GM03348 (cell line): ENCODE results near the gene APLP2.

Experiments
- DNase-seq: peaks from one replicate; pipeline ENCODE4 v3.0.0; 2012; ENCODE audit warnings: low spot score

The APLP2 gene

GRCh38 chr11:130118636-130119387 lies 49.1 kb downstream of the APLP2 start:
- DNase-seq = no peak

DNA sequence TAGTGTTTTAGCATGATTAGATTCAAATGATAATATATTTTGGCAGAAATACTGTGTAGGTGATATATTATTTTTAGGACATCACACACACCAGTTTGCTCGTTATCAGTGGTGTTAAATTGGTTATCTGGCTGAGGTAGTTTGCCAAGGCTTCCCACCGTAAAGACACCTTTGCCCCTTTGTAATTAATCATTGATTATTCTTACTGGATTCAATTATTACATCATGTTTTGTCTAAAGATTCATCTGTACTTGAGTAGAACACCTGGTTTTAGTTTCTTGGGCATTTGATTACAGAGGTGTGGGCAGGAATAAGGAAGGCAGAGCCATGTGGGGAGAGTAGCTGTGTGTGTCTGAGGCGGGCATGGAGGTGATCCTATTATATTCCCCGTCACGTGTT lies 50.4 kb downstream of the APLP2 start:
- no peak for DNase-seq

DNA sequence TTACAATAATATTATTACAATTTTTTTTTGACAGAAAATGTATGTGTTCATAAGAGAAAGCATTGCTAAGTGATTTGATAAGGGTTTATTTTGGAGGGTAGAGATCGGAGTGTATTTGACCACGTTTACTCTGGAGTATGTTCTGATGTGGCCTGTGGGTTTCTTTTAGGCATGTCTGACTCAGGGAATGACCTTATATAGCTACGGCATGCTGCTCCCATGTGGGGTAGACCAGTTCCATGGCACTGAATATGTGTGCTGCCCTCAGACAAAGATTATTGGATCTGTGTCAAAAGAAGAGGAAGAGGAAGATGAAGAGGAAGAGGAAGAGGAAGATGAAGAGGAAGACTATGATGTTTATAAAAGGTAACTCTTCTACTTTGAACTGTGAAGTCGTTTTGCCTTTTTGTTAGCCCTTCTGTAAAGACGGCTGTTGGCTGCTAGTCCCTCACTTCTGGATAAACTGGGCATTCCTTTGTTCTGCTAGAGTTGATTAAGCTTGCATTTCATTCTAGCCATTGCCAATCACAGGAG lies 51.8 kb downstream of the APLP2 start:
- peak; percentile 65 for DNase-seq

DNA sequence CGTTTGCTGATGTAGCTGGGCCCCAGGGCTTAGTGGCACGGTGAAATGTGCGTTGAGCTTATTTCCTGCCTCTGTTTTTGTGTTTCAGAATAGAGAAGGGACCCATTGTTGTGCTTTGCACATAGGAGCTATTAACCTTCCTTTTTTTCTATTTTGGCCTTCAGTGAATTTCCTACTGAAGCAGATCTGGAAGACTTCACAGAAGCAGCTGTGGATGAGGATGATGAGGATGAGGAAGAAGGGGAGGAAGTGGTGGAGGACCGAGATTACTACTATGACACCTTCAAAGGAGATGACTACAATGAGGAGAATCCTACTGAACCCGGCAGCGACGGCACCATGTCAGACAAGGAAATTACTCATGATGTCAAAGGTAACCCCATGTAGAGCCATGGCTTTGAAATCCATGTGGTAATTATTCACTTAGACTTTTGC lies 52.5 kb downstream of the APLP2 start:
- DNase-seq = no peak

DNA sequence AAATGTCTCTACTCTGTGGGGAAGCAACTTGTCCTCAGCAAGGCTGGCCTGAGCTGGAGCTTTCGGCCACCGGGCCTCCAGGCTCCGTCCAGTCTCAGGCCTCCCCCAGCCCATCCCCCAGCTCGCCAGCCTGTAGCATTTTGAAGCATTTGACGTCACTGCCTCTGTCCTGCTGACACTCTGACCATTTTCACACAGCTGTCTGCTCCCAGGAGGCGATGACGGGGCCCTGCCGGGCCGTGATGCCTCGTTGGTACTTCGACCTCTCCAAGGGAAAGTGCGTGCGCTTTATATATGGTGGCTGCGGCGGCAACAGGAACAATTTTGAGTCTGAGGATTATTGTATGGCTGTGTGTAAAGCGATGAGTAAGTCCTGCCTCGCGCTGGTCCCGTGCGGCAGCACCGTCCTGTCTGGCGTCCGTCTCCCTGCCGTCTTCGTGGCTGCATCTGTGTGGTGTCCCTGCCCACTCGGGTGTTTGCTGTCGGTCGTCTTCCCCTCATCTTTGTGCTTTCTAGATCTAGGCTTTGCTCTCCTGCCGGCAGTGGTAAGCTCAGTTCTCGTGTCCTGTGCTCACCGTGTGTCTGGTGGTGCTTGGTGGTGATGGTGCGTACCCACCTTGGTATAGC lies 53.8 kb downstream of the APLP2 start:
- no peak for DNase-seq

- peak; percentile 87 for DNase-seq
These were observed 54.4 kb downstream of the APLP2 start for GRCh38 chr11:130124096-130124495.

- DNase-seq = no peak
These were observed 55.9 kb downstream of the APLP2 start for GRCh38 chr11:130125638-130126037.

DNA sequence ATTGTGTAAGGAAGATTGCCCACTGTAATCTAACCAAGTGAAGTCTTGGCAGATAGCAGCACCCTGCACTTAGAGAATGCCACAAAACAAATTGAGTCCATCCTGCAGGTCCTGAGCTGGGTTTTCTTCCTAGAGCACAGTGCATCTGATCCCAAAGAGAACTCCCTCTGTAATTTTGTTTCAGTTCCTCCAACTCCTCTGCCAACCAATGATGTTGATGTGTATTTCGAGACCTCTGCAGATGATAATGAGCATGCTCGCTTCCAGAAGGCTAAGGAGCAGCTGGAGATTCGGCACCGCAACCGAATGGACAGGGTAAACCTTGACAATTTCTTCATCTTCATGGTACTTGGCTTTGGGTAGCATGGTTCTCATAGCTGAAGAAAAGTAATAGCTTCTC lies 56.8 kb downstream of the APLP2 start:
- DNase-seq = no peak

GRCh38 chr11:130127509-130127908 lies 57.8 kb downstream of the APLP2 start:
- DNase-seq = no peak

- no peak for DNase-seq
These were observed 58.9 kb downstream of the APLP2 start for GRCh38 chr11:130128626-130129025.

DNA sequence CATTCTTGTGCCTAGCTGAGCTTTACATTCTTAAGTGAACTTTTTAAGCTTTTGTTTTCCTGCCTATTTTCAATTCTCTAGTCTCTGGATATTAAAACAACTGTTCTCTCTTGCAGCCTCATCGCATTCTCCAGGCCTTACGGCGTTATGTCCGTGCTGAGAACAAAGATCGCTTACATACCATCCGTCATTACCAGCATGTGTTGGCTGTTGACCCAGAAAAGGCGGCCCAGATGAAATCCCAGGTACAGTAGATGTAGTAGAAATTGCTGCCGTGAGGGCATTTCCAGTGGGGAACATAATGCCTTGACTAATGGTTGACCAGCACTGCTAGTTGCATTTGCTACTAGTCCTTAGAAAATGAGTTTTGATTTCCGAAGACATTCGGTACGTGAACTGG lies 60.2 kb downstream of the APLP2 start:
- no peak for DNase-seq

- peak; percentile 82 for DNase-seq
These were observed 62.5 kb downstream of the APLP2 start for GRCh38 chr11:130131961-130132850.

- DNase-seq = no peak
These were observed 64.0 kb downstream of the APLP2 start for GRCh38 chr11:130133716-130134115.

DNA sequence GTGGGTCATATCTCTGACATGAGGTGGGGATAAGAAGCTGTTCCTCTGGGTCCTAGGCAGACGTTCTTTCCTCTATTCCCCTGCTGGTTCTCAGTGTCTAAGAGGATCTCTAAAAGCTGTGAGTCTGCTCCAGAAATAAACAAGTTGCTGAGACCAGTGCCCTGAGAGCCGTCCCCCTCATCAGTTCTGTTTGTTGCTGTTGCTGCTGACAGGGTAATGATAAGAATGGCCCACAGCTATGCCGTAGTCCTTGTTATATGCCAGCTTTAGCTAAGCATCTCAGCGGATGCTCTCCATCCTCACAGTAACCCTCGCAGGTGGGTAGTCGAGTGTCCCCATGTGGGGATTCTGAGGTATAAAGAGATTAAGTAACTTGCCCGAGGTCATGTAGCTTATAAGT lies 66.4 kb downstream of the APLP2 start:
- no peak for DNase-seq

DNA sequence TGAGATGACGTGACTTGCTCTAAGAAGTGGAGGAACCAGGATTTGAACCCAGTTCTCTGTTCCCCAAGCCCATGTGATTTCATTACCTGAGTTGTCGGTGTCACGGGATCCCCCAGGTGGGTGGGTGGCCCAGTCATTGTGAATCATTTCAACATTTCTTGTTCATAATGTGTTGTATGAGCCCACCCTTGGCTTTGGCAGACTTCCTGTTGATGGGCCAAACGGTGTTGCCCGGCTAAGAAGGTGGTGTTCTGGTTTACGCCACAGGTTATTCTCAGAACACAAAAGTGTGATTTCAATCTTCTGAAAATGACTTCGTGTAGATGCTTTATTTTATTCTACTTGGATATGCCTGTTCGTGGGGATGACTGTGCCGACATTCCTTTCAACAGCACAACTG lies 68.3 kb downstream of the APLP2 start:
- DNase-seq = no peak

DNA sequence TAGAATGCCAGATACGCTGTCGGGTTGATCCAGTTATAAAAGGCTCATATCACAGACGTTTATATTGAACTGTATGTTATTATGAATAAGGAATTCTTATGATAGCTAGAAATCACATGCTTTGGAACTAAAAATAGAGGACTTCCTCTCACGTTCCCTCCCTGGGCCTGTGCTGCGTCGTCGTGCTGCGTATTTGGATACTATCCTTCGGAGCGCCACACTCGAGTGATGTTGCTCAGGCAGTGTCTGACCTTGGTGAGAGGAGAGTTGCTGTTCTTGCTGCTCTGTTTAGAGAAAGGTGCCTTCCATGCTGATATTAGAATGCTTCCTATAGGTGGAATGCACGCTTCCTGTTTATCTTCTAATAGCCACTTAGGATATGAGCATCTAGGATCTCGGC lies 69.7 kb downstream of the APLP2 start:
- DNase-seq = no peak

DNA sequence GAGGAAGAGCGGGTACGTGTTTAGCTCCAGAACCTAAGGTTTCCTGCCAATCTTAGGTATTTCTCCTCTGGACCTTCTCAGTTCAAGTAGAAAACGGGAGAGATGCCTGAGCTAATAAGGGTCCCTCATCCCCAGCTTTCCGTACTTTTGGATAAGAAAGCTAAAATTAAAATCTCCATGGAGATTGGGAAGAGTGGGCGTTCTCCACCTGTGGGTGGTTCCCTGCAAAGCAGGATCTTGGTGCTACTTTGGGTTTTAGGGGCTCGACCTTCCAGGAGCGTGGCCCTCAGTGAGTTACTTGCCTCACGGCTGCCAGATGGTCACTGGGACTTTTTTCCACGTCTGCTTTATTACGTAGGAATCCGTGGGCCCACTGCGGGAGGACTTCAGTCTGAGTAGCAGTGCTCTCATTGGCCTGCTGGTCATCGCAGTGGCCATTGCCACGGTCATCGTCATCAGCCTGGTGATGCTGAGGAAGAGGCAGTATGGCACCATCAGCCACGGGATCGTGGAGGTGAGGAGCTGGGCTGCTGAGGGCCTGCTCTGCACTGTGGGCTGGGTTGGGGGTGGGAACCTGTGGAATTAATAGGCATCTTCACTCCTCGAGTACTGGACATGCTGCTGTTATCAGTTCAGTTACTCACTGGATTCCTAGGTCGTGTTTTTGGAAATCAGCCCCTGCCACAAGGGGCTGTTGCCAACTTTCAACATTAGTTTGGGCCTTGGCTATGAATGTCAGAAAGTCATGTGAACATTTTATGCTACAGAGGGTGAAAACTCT lies 72.1 kb downstream of the APLP2 start:
- DNase-seq = peak; percentile 73

DNA sequence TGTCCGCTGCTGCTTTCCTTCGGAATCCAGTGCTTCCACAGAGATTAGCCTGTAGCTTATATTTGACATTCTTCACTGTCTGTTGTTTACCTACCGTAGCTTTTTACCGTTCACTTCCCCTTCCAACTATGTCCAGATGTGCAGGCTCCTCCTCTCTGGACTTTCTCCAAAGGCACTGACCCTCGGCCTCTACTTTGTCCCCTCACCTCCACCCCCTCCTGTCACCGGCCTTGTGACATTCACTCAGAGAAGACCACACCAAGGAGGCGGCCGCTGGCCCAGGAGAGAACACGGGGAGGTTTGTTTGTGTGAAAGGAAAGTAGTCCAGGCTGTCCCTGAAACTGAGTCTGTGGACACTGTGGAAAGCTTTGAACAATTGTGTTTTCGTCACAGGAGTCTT lies 74.4 kb downstream of the APLP2 start:
- DNase-seq = no peak

DNA sequence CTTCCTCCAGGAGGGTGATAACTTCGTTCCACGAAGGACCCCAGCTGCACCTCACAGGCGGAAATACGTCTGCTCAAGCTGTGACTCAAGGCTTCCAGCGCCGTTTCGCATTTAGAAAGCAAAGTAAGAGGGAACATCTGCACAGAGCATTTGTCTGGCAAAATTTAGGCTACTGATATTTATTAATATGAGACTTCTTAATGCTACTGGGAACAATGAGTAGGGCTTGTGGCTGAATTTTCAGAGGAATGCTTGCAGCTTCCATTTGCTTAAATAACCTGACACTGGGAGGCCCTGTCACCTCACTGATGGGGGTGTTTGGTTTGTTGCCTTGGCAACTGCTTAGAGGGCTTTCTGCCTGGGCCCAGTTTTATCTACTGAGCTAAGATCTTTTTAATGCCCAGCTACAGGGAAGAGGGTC lies 75.2 kb downstream of the APLP2 start:
- no peak for DNase-seq

GRCh38 chr11:130145311-130145812 lies 75.7 kb downstream of the APLP2 start:
- DNase-seq = no peak

DNA sequence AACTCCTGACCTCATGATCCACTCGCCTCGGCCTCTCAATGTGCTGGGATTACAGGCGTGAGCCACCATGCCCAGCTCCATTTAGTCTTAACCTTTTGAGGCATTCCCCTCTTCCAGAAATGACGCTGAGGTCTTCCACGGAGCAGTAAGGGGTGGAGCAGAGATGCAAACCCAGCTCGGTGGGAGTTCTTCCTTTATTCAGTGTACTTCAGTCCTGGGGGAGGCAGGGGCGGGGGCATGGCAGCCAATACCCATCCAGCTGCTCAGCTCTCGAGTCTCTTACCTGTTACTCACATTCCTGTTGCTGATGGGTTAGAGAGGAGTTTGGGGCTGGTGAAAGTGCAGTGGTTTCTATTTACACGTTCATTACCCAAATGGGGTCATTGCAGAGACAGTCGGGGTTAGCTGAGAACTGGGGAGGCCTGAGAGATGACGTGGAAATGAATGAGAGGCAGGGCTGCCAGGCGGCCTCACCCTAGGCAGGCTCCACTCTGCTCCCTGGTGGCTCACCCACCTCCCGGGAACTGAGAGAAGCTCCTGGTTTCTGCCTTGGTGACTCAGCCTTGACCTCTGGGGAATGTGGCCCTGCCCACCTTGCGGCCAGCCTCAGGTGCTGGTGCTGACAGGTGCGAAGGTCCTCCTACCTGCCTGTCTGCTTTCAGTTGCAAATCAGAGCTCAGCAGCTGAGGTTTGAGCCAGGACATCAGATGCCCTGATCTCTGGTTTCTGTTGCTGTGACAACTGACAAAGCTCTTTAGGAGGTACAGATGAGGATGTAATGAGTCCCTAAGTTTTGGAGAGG lies 76.5 kb downstream of the APLP2 start:
- DNase-seq = peak; percentile 44
